A673 (cell line): ENCODE measurements around the gene ABCA12.

Source experiments
- EZH2 ChIP-seq: fragments of 200-600 bp; sonication (generic); IDR thresholded peaks from 2 replicates; pipeline ENCODE4 v1.6.1; 2017; ENCODE audit warnings: borderline replicate concordance, low read depth, mild to moderate bottlenecking, mixed read lengths, antibody characterized with exemption, low read length; ENCODE audit not compliant: poor library complexity, severe bottlenecking
- TF ChIP-seq, protein P1 (sequence below): fragments of 300-800, 200-600 bp; sonication (generic); conservative IDR thresholded peaks from 2 replicates; pipeline ENCODE4 v1.5.1; 2017; ENCODE audit warnings: low read depth, mild to moderate bottlenecking, antibody characterized with exemption, low read length, moderate library complexity, mixed read lengths

DNA sequence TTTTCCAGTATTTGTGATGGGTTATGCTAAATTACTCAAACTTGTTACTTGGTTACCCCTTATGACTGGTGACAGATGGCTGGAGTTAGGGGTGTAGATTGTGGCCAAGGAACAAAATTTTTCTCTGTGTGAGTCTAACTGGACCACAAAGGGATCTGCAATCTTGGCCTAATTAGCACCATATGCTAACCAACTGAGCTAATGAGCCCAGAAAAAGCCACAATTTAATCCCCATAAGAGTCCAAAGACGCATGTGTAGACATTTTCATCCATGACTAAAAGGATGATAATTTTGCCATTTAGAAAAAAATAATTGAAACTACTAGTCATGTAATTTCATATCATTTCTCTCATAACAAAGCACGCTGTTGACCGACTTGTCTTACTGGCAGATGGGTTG lies 151.2 kb downstream of the ABCA12 start:
- TF ChIP-seq, protein P1, sequence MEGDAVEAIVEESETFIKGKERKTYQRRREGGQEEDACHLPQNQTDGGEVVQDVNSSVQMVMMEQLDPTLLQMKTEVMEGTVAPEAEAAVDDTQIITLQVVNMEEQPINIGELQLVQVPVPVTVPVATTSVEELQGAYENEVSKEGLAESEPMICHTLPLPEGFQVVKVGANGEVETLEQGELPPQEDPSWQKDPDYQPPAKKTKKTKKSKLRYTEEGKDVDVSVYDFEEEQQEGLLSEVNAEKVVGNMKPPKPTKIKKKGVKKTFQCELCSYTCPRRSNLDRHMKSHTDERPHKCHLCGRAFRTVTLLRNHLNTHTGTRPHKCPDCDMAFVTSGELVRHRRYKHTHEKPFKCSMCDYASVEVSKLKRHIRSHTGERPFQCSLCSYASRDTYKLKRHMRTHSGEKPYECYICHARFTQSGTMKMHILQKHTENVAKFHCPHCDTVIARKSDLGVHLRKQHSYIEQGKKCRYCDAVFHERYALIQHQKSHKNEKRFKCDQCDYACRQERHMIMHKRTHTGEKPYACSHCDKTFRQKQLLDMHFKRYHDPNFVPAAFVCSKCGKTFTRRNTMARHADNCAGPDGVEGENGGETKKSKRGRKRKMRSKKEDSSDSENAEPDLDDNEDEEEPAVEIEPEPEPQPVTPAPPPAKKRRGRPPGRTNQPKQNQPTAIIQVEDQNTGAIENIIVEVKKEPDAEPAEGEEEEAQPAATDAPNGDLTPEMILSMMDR: no peak
- no peak for TF ChIP-seq EZH2
